Esophagus muscularis mucosa (tissue), 4 donors: ENCODE measurements around the gene TALDO1. TPM values are rescaled to one million over a fixed set of nuclear protein-coding genes. Genes with fewer than 3 reads are reported as not detected.

Experiments used
- DNase-seq: peaks from one replicate; pipeline ENCODE4 v3.0.0-alpha.2; 2017; ENCODE audit errors: extremely low spot score
- H3K27ac ChIP-seq, 4 donors: fragments of 200-600 bp; sonication (generic); replicated peaks in 1 of 4; 1 replicate in 3 of 4; 2 replicates in 1 of 4; pipeline ENCODE4 v1.5.1; 2016 to 2019; ENCODE audit warnings: mild to moderate bottlenecking in 1 of 4
- H3K27me3 ChIP-seq, 4 donors: fragments of 200-600 bp; sonication (generic); one replicate each; pipeline versions ENCODE4 v1.5.1 to v1.6.0; 2016 to 2019
- H3K36me3 ChIP-seq, 4 donors: fragments of 200-600 bp; sonication (generic); one replicate each; pipeline ENCODE4 v1.5.1; 2016 to 2019
- H3K4me1 ChIP-seq, 4 donors: fragments of 200-600 bp; sonication (generic); one replicate each; pipeline ENCODE4 v1.5.1; 2016 to 2019
- H3K4me3 ChIP-seq, 4 donors: fragments of 200-600 bp; sonication (generic); 1 replicate in 2 of 4; 2 replicates in 2 of 4; pipeline ENCODE4 v1.5.1; 2016 to 2019; ENCODE audit warnings: mild to moderate bottlenecking in 4 of 4, moderate library complexity in 1 of 4
- H3K9me3 ChIP-seq, 4 donors: fragments of 200-600 bp; sonication (generic); 1 replicate in 3 of 4; 2 replicates in 1 of 4; pipeline ENCODE4 v1.5.1; 2016 to 2019
- CTCF ChIP-seq, 3 experiments: fragments of 200-600 bp in 2 of 3; fragments of 450-650 bp in 1 of 3; sonication (generic) in 2 of 3; IDR thresholded peaks; one replicate each; pipeline ENCODE4 v1.5.1; 2017 to 2019; ENCODE audit warnings: antibody characterized with exemption in 3 of 3, mild to moderate bottlenecking in 2 of 3, moderate library complexity in 1 of 3
- EP300 ChIP-seq: sonication (generic); formaldehyde crosslinking; IDR thresholded peaks from one replicate; pipeline ENCODE4 v1.6.1; 2017; ENCODE audit warnings: antibody characterized with exemption
- POLR2A ChIP-seq: fragments of 450-650 bp; IDR thresholded peaks from one replicate; pipeline ENCODE4 v1.6.1; 2017; ENCODE audit warnings: antibody characterized with exemption, moderate library complexity, mild to moderate bottlenecking, low read depth
- POLR2AphosphoS5 ChIP-seq, 2 donors: sonication (generic); formaldehyde crosslinking; IDR thresholded peaks; one replicate each; pipeline ENCODE4 v1.6.1; 2017; ENCODE audit warnings: antibody characterized with exemption in 2 of 2
- WGBS: methylation state at CpG from one replicate; pipeline ENCODE4 v1.1.5; 2018; 5-methylcytosine and 5-hydroxymethylcytosine counted together
- intact Hi-C: fragments of 100-400 bp; cut with DNase I; formaldehyde crosslinking; loops from one replicate; pipeline ENCODE4 v1.15.1; 2023
- total RNA-seq, 4 donors: library from RNA; depleted of rRNA; stranded (reverse); fragments of >200 nt; gene quantifications; one replicate each; pipeline versions ENCODE4 v1.1.0 to v1.2.1, GENCODE V29; 2016

TALDO1 gene
- total RNA-seq, 4 donors from 2014 or later = 168 to 231 (median 186) TPM

GRCh38 chr11:746289-747157, 741 bp upstream of the TALDO1 start:
- intact Hi-C loops = no loop called here
- DNase-seq = no peak

GRCh38 chr11:748007-748359, 719 bp downstream of the TALDO1 start:
- intact Hi-C loops = no loop called here

More at GRCh38 chr11:746289-747157, 741 bp upstream of the TALDO1 start:
- TF ChIP-seq POLR2A = no peak
- TF ChIP-seq EP300 = no peak
- no peak for TF ChIP-seq POLR2AphosphoS5 (IDR thresholded peaks at IDR 0.05)
- TF ChIP-seq CTCF (IDR thresholded peaks at IDR 0.05) = no peak
- H3K9me3 ChIP-seq = no peaks in the 10 kb centered on the region
- no peaks in the 10 kb centered on the region for H3K36me3 ChIP-seq
- peak overlapping the region; percentile 84 to 100 (median 94) for H3K4me3 ChIP-seq
- no peaks in the 10 kb centered on the region for H3K27me3 ChIP-seq
- WGBS = 61% methylated on average over 18 of the region's 46 CpGs
- peak overlapping the region; percentile 83 to 95 (median 92) for H3K27ac ChIP-seq
- H3K4me1 ChIP-seq = peaks cover 22 to 42% (median 36%) of the 10 kb centered on the region in 4 donors

GRCh38 chr11:749731-750130, 2.5 kb downstream of the TALDO1 start:
- peaks cover 22 to 42% (median 36%) of the 10 kb centered on the region in 4 donors for H3K4me1 ChIP-seq
- DNase-seq = no peak
- WGBS = 75% methylated on average over 2 of the region's 2 CpGs
- H3K27me3 ChIP-seq = no peaks in the 10 kb centered on the region
- H3K27ac ChIP-seq = peak overlapping the region in 1 of 4 donors; percentile 95
- H3K4me3 ChIP-seq = no peak overlapping the region
- H3K36me3 ChIP-seq = peaks cover 0 to 12% (median 7%) of the 10 kb centered on the region in 4 donors
- no peaks in the 10 kb centered on the region for H3K9me3 ChIP-seq
- TF ChIP-seq POLR2AphosphoS5 (IDR thresholded peaks at IDR 0.05) (no peak), CTCF (IDR thresholded peaks at IDR 0.05) (no peak), EP300 (no peak), POLR2A (no peak)
- intact Hi-C loops = no loop called here

More at GRCh38 chr11:748007-748359, 719 bp downstream of the TALDO1 start:
- no peak for DNase-seq
- Histone ChIP-seq H3K9me3 (no peaks in the 10 kb centered on the region), H3K4me3 (peak overlapping the region; percentile 84 to 100 (median 94)), H3K4me1 (peaks cover 22 to 42% (median 36%) of the 10 kb centered on the region in 4 donors), H3K27ac (peak overlapping the region; percentile 83 to 95 (median 92)), H3K36me3 (peaks cover 0 to 8% (median 7%) of the 10 kb centered on the region in 4 donors), H3K27me3 (no peaks in the 10 kb centered on the region)
- TF ChIP-seq POLR2A = no peak
- TF ChIP-seq POLR2AphosphoS5 (IDR thresholded peaks at IDR 0.05) = no peak
- TF ChIP-seq CTCF (IDR thresholded peaks at IDR 0.05) = no peak
- no peak for TF ChIP-seq EP300
- 5% methylated on average over 13 of the region's 18 CpGs for WGBS

- intact Hi-C loops = no loop called here
- Histone ChIP-seq H3K9me3 (no peaks in the 10 kb centered on the region), H3K27me3 (no peaks in the 10 kb centered on the region), H3K4me1 (peaks cover 0 to 4% (median 0%) of the 10 kb centered on the region in 4 donors), H3K4me3 (no peak overlapping the region), H3K36me3 (peaks cover 49 to 98% (median 94%) of the 10 kb centered on the region in 4 donors), H3K27ac (no peak overlapping the region)
- no peak for DNase-seq
- TF ChIP-seq EP300 = no peak
- no peak for TF ChIP-seq POLR2AphosphoS5 (IDR thresholded peaks at IDR 0.05)
- no peak for TF ChIP-seq CTCF (IDR thresholded peaks at IDR 0.05)
- no peak for TF ChIP-seq POLR2A
Observed at GRCh38 chr11:760236-760635, 13.0 kb downstream of the TALDO1 start.
